ENCODE results near the gene PLCD1.

PLCD1 gene

DNA sequence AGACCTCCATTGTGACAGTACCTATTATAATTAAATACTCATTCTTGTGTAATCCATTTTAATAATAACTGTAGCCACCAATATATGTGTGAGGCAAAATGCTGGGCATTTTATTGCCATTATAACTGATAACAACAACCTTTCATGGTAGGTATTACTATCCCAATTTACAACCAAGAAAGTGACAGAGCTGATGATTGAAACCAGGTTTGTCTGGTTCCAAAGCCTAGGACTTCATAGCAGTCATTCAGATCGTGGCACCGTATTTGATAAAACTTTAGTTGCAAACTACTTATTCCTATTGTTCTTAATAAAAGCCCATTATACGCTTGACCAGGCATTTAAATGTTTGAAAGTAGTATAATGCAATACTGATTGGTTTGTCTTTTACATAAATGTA, 65.3 kb downstream of the PLCD1 start:
- no peak for DNase-seq (ENCODE audit: low spot score)

- no peak for DNase-seq (ENCODE audit: low spot score)
These were observed 65.8 kb downstream of the PLCD1 start for GRCh38 chr3:37963635-37964034.

GRCh38 chr3:37963016-37963415, 66.4 kb downstream of the PLCD1 start:
- DNase-seq (ENCODE audit: low spot score): no peak

DNA sequence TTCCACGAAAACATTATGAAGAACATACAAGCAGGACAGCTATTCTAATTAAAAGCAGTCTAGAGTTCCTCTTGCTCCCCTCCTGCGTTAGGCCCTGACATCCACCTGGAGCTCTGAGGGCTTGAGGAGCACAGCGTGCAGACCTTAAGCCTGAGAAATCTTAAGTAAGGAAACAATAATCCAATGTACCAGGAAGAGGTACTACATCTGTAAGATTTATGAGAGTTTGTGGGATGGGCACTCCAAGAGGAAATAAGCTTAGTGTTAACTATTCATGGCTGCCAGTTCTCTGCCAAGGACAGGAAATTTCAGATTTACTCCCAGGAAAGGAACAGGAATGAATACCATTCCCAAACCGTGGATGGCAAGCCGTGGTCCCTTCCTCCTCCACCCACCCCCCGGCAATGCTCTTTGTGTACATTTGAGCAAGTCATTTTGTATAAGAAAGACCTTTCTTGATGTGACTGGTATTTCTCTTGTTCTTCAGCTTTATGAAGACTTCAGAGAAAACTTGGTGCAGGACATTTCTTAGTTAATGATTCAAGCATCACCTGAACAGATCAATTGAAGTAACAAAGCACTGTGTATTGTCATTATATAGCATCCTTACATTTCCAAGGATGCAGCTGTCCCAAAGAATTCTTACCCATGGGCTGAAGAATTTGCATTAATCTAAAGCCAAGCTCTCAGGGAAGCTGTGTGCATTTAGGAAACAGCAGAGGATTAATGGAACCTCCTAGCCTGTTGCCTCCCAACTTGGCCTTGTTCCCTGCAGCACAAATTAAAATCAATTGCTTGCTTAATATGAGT, 67.6 kb downstream of the PLCD1 start:
- DNase-seq (ENCODE audit: low spot score): no peak

DNA sequence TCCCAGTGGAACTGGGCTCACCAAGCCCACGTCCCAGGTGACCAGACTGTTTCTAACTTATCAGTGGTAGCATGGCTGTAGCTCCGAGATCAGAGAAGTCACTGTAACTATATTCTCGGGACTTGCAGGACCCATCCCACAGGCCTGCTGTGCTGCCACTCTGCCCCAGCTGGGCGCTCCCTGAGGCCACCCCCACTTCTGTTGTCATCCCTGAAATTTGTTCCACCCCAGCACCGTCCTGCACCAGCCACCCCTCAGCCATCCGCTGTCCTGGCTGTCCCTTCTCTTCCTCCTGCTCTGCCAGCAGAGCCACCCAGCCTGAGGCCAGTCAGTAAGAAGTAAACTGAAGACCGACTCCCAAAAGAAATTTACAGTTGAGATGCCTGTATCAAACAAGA, 71.9 kb downstream of the PLCD1 start:
- DNase-seq (ENCODE audit: low spot score): no peak
